ENCODE results near the gene ABCB7.

GRCh38 chrX:75155447-75155826 is 646 bp downstream of the ABCB7 start:
- TF ChIP-seq, protein P1, sequence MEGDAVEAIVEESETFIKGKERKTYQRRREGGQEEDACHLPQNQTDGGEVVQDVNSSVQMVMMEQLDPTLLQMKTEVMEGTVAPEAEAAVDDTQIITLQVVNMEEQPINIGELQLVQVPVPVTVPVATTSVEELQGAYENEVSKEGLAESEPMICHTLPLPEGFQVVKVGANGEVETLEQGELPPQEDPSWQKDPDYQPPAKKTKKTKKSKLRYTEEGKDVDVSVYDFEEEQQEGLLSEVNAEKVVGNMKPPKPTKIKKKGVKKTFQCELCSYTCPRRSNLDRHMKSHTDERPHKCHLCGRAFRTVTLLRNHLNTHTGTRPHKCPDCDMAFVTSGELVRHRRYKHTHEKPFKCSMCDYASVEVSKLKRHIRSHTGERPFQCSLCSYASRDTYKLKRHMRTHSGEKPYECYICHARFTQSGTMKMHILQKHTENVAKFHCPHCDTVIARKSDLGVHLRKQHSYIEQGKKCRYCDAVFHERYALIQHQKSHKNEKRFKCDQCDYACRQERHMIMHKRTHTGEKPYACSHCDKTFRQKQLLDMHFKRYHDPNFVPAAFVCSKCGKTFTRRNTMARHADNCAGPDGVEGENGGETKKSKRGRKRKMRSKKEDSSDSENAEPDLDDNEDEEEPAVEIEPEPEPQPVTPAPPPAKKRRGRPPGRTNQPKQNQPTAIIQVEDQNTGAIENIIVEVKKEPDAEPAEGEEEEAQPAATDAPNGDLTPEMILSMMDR (IDR thresholded peaks at IDR 0.05), result no peak
- TF ChIP-seq POLR2A (IDR thresholded peaks at IDR 0.05), result no peak
